GOT3 (cell line): ENCODE data around the gene HS3ST1.

Experiments used
- DNase-seq: peaks from one replicate; lab custom pipeline; 2025; ENCODE audit warnings: mixed read lengths; lab: John Stamatoyannopoulos, UW

Gene HS3ST1

GRCh38 chr4:11431111-11431510 is 2.4 kb upstream of the HS3ST1 start:
- no peak for DNase-seq

- no peak for DNase-seq
These were observed 1.8 kb upstream of the HS3ST1 start for GRCh38 chr4:11430536-11430935.

GRCh38 chr4:11429699-11430045 is 978 bp upstream of the HS3ST1 start:
- DNase-seq = no peak

- no peak for DNase-seq
These were observed 405 bp upstream of the HS3ST1 start for GRCh38 chr4:11428899-11429698.

- DNase-seq = no peak
These were observed 1.3 kb downstream of the HS3ST1 start for GRCh38 chr4:11427121-11427996.

DNA sequence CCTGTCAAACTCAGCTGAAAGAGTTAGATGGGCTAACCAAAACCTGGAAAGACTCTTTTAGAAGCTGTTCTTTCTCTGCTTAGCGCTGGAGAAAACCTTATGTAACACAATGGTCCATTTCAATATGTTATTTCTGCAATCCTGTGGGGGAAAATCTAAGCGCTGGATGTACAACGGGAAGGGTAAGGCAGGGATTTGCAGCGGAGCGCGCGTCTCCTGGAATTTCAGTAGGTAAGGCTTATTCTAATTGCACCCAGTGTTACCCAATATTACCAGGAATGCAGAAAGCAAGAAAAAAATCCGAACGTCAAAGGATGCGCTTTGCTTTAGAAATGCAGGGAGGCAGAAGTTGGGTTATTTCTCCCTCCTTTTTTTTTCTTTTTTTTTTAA is 2.0 kb downstream of the HS3ST1 start:
- DNase-seq = no peak

GRCh38 chr4:11426003-11426402 is 2.7 kb downstream of the HS3ST1 start:
- no peak for DNase-seq

- DNase-seq = no peak
These were observed 3.8 kb downstream of the HS3ST1 start for GRCh38 chr4:11424856-11425255.

- no peak for DNase-seq
These were observed 4.7 kb downstream of the HS3ST1 start for GRCh38 chr4:11424000-11424399.

DNA sequence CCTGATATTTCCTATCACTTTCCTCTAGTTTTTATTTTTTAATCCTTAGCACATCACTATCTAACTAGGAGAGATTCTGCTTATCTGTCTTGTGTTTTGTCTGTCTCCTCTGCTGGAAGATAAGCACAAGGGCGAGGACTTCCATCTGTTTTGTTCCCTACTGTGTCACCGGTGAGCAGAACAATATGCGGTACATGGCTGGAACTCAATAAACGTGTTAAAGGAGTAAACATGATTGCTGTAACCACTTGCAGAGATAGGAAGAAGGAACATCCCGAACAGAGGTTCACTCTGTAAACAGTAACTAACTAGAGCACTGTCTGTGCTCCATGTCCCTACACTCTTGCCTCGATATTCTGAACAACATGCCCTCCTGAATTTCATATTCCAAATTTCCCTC is 5.2 kb downstream of the HS3ST1 start:
- no peak for DNase-seq

DNA sequence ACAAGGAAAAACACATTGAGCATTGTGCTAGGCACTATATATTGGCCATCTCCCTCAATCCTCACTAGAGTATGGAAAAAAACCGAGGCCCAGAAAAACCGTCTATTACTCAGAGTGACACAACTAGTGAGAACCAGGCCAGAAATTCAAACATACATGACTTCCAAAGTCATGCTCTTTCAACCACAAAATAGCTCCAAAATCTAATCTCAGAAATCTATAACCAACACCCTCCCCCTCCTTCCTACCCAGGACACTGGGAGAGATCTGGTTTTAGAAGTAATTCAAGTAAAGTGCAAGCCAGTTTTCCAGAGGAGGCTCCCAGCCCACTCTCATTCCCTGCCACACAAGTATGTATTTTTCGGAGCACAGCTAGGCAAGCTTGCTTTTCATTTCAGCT is 7.6 kb downstream of the HS3ST1 start:
- no peak for DNase-seq

GRCh38 chr4:11420327-11420726 is 8.4 kb downstream of the HS3ST1 start:
- DNase-seq = no peak

DNA sequence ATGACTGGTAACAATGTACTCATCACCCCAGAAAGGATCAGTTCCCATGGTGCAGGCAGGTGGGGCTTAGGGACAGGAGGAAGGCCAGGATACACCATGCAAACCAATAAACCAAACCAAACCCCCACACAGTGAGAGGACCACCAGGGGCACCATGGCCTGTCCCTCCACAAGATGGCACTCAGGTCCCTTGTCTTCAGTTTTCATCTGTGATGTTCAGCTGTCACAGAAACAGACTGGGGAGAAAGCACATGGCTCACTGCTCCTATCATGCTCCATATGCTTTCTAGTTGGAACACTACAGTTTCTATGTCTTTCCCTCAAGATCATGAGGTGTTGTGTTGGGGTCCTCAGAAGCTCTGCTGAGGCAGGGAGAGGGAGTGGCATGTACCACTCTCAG is 10.1 kb downstream of the HS3ST1 start:
- no peak for DNase-seq

DNA sequence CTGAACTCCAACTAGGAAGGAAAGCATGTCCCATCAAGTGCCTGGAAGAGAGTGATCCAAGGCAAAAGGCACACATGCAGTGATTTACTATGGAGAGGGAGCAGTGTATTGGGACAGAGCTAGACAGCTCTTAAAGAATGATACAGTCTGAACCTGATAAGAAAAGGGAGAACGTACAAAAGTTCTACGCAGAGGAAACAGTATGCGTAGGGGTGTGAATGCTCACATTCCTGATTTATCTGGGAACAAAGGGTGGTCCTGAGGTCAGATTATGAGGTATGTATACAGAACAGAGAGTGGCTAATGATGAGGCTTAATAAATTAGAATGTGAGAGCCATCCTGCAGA is 12.0 kb downstream of the HS3ST1 start:
- DNase-seq = no peak

- DNase-seq = no peak
These were observed 12.5 kb downstream of the HS3ST1 start for GRCh38 chr4:11416071-11416766.

GRCh38 chr4:11415409-11416070 is 13.2 kb downstream of the HS3ST1 start:
- no peak for DNase-seq

DNA sequence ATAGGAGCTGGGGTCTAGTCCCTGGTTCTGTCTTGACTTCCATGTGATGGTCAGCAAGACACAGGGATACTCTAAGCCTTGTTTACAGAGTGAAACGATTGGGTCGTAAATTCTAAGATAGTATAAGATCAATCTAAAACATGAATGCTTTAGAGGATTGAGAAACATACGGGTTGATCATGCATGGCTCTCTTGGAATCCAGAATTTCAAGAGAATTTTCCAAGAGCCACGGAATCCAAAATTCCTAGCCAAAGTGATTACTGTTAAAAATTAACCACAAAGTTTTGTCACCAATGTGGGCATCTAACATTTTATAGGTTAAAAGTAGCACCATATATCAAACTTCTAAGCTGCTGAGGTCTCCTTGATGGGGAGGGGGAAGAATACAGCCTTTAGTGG is 16.5 kb downstream of the HS3ST1 start:
- no peak for DNase-seq

GRCh38 chr4:11409632-11410031 is 19.1 kb downstream of the HS3ST1 start:
- DNase-seq = no peak

DNA sequence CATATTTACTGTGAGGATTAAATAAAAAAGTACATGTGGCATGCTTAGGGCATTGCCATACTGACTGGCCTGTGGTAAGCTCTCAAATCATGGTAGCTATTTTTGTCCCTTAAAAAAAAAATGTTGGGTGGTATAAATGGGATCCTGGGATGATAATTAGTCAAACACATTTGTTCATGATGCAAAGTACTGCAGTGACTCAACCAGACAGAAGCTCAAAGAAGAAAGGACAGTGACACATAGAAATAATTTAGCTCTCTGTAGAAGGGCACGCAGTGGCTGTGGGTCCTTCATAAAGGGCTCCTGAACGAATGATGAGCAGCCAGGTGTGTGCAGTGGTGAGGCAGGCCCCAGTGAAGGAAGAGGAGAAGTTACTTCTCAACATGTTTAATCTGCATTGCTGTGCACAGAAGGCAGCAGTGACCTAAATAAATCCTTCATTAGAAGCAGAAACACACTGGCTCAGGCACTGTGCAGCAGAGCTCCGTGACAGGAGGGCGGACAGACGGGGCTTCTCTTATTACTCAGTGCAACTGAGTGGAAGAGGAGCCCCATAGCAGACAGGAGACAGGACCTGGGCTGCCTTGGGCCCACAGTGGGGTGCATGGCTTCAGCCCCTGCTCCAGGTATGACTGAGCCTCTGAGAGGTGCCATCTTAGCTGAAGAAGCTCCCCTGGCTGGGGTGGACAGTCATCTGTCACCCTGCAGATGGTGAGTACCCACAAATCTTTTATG is 20.3 kb downstream of the HS3ST1 start:
- DNase-seq = no peak

DNA sequence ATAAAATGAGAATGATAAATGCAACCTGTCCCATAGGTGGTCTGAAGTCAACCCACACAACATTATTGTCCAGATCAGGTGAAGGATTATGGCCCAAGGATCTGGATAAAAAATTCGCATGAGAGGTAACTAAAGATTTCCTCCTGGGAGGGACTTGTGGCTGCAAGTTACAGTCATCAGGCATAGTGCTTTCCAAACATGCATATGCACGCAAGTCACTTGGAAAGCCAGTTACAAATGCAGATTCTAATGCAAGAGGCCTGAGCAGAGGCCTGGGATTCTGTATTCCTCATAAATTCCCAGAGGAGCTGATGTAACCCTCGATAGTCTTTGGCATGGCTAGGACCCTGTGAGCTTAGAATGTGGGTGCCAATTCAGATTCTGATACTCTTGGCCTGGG is 21.1 kb downstream of the HS3ST1 start:
- no peak for DNase-seq

GRCh38 chr4:11404431-11404830 is 24.3 kb downstream of the HS3ST1 start:
- no peak for DNase-seq

GRCh38 chr4:11402192-11402591 is 26.5 kb downstream of the HS3ST1 start:
- DNase-seq = no peak
